ENCODE measurements around the gene PYURF. TPM values are rescaled to one million over a fixed set of nuclear protein-coding genes. Genes with fewer than 3 reads are reported as not detected.
A peak's percentile ranks its signal among the peaks of the same experiment; 100 is the strongest.

The PYURF gene
- total and polyA plus RNA-seq, 10 of the 15 experiments (the other 5 are each of a cell fraction or from before 2014, with no cell fraction given): 16.7 to 181 (median 79.6) TPM

- TF ChIP-seq NKRF (conservative IDR thresholded peaks at IDR 0.05): peak; percentile 83; the same call in 1 of the 2 replicates
- TF ChIP-seq, protein P1, sequence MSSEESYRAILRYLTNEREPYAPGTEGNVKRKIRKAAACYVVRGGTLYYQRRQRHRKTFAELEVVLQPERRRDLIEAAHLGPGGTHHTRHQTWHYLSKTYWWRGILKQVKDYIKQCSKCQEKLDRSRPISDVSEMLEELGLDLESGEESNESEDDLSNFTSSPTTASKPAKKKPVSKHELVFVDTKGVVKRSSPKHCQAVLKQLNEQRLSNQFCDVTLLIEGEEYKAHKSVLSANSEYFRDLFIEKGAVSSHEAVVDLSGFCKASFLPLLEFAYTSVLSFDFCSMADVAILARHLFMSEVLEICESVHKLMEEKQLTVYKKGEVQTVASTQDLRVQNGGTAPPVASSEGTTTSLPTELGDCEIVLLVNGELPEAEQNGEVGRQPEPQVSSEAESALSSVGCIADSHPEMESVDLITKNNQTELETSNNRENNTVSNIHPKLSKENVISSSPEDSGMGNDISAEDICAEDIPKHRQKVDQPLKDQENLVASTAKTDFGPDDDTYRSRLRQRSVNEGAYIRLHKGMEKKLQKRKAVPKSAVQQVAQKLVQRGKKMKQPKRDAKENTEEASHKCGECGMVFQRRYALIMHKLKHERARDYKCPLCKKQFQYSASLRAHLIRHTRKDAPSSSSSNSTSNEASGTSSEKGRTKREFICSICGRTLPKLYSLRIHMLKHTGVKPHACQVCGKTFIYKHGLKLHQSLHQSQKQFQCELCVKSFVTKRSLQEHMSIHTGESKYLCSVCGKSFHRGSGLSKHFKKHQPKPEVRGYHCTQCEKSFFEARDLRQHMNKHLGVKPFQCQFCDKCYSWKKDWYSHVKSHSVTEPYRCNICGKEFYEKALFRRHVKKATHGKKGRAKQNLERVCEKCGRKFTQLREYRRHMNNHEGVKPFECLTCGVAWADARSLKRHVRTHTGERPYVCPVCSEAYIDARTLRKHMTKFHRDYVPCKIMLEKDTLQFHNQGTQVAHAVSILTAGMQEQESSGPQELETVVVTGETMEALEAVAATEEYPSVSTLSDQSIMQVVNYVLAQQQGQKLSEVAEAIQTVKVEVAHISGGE (CRISPR knock-in tag; IDR thresholded peaks at IDR 0.05): peak; percentile 87
- peak; percentile 71; the same call in 1 of the 2 replicates for TF ChIP-seq POLR2AphosphoS2 (IDR thresholded peaks at IDR 0.05; ENCODE audit: low read depth, low read length)
- no peak for TF ChIP-seq NFYA (IDR thresholded peaks at IDR 0.05; ENCODE audit: borderline replicate concordance, low read depth, low read length)
Measured at GRCh38 chr4:88523325-88524129, at the start of gene PYURF (continued).

- ChIA-PET CTCF (interaction anchor here (0.8 kb wide), 1 partner anchor 30 kb away, joined by 3 read pairs; no protein-coding TSS in a partner anchor), SMC1A (ENCODE audit: uncharacterized antibody, unreplicated experiment) (no interaction called here), POLR2A (interaction anchor here (0.6 kb wide), 1 partner anchor 32 kb away, joined by 8 read pairs; no protein-coding TSS in a partner anchor), RAD21 (ENCODE audit: unreplicated experiment) (no interaction called here)
- TF ChIP-seq POLR2AphosphoS5 (IDR thresholded peaks at IDR 0.05; ENCODE audit: low read length): no peak
- TF ChIP-seq RBBP5 (conservative IDR thresholded peaks at IDR 0.05): no peak
- no peak for TF ChIP-seq TARDBP (IDR thresholded peaks at IDR 0.05; ENCODE audit: borderline replicate concordance)
- TF ChIP-seq HDGF (IDR thresholded peaks at IDR 0.05): no peak
- no peak for TF ChIP-seq SP1 (IDR thresholded peaks at IDR 0.05; ENCODE audit: low read depth, low read length)
- TF ChIP-seq CBX3 (IDR thresholded peaks at IDR 0.05; ENCODE audit: borderline replicate concordance, low read depth): no peak
- Histone ChIP-seq H3K79me2 (ENCODE audit: control insufficient read depth, insufficient read depth, low read length) (no peaks in the 10 kb centered on the region), H3K27ac (ENCODE audit: control insufficient read depth, insufficient read depth) (no peak overlapping the region), H3K4me3 (no peak overlapping the region), H3K27me3 (replicated peaks in 1 of 2; ENCODE audit: control insufficient read depth in 2 of 2, insufficient read depth in 2 of 2, low read length in 1 of 2) (no peaks in the 10 kb centered on the region; a peak in 1 of 4 replicates), H3K9me3 (replicated peaks; ENCODE audit: control insufficient read depth, insufficient read depth, low read length) (no peaks in the 10 kb centered on the region), H2AFZ (ENCODE audit: control insufficient read depth, low read depth, low read length) (no peak overlapping the region), H3K36me3 (ENCODE audit: control insufficient read depth in 2 of 2, insufficient read depth in 2 of 2, low read length in 1 of 2) (no peaks in the 10 kb centered on the region), H4K20me1 (ENCODE audit: control insufficient read depth, insufficient read depth) (no peaks in the 10 kb centered on the region), H3K9ac (ENCODE audit: control insufficient read depth, insufficient read depth, low read length) (no peak overlapping the region), H3K4me1 (ENCODE audit: control insufficient read depth, insufficient read depth, low read length) (no peaks in the 10 kb centered on the region), H3K4me2 (ENCODE audit: control insufficient read depth, insufficient read depth) (no peak overlapping the region)
- DNase-seq (ENCODE audit: low read depth, low spot score): no peak
- FAIRE-seq: no peak
- in situ Hi-C loops (cut with MboI): no loop called here
- no peak for ATAC-seq
- intact Hi-C loops (cut with micrococcal nuclease; ENCODE audit: unreplicated experiment): no loop called here
- no TSS peak for BruUV-seq (replicated peaks)
Measured at GRCh38 chr4:88570001-88570400, 46.4 kb upstream of the PYURF start.
